ENCODE data around the gene BTBD1. TPM values are rescaled to one million over a fixed set of nuclear protein-coding genes. Genes with fewer than 3 reads are reported as not detected.

Gene BTBD1
- total RNA-seq, 6 donors from 2014 or later: 39.4 to 84.2 (median 57.4) TPM

- peaks cover 9 to 28% (median 13%) of the 10 kb centered on the region in 4 donors for H3K36me3 ChIP-seq
- H3K9me3 ChIP-seq: no peaks in the 10 kb centered on the region
- H3K27ac ChIP-seq: no peak overlapping the region
- H3K27me3 ChIP-seq: no peaks in the 10 kb centered on the region
- no peak for DNase-seq
- ATAC-seq (ENCODE audit: low FRiP score in 2 of 2): no peak
- WGBS, 2 donors: 70 to 83% methylated on average over 4 of the region's 4 CpGs
- H3K4me3 ChIP-seq: no peak overlapping the region
- no peak for TF ChIP-seq CTCF (IDR thresholded peaks at IDR 0.05)
- TF ChIP-seq POLR2AphosphoS5 (IDR thresholded peaks at IDR 0.05): no peak
- TF ChIP-seq POLR2A (IDR thresholded peaks at IDR 0.05): no peak
- no peak for TF ChIP-seq EP300 (IDR thresholded peaks at IDR 0.05)
- H3K4me1 ChIP-seq: no peaks in the 10 kb centered on the region
These were observed 73.9 kb downstream of the BTBD1 start for GRCh38 chr15:82993144-82993543.

- DNase-seq (no peak), ATAC-seq (ENCODE audit: low FRiP score in 2 of 2) (no peak)
- no peak for TF ChIP-seq CTCF (IDR thresholded peaks at IDR 0.05)
- TF ChIP-seq POLR2AphosphoS5 (IDR thresholded peaks at IDR 0.05): no peak
- no peak for TF ChIP-seq EP300 (IDR thresholded peaks at IDR 0.05)
- TF ChIP-seq POLR2A (IDR thresholded peaks at IDR 0.05): no peak
- H3K27me3 ChIP-seq: no peaks in the 10 kb centered on the region
- H3K27ac ChIP-seq: no peak overlapping the region
- peaks cover 0 to 1% (median 0%) of the 10 kb centered on the region in 4 donors for H3K4me1 ChIP-seq
- peaks cover 9 to 31% (median 13%) of the 10 kb centered on the region in 4 donors for H3K36me3 ChIP-seq
- 86 to 96% methylated on average over 3 of the region's 3 CpGs for WGBS, 2 donors
- no peak overlapping the region for H3K4me3 ChIP-seq
- no peaks in the 10 kb centered on the region for H3K9me3 ChIP-seq
These were observed 74.5 kb downstream of the BTBD1 start for GRCh38 chr15:82992436-82992998.

- Histone ChIP-seq H3K36me3 (peaks cover 7 to 27% (median 12%) of the 10 kb centered on the region in 4 donors), H3K27ac (peak overlapping the region; percentile 57 to 87 (median 86)), H3K4me1 (peaks cover 13 to 17% (median 16%) of the 10 kb centered on the region in 4 donors), H3K4me3 (peak overlapping the region; percentile 57 to 95 (median 83)), H3K27me3 (no peaks in the 10 kb centered on the region), H3K9me3 (no peaks in the 10 kb centered on the region)
- WGBS, 2 donors: 0% methylated on average over 10 to 12 of the region's 12 CpGs
- TF ChIP-seq POLR2AphosphoS5 (IDR thresholded peaks at IDR 0.05): no peak
- no peak for TF ChIP-seq CTCF (IDR thresholded peaks at IDR 0.05)
- TF ChIP-seq POLR2A (IDR thresholded peaks at IDR 0.05): peak in 1 of 4 donors; percentile 1
- DNase-seq (no peak), ATAC-seq (ENCODE audit: low FRiP score in 2 of 2) (peak in 1 of 2 donors; percentile 38)
These were observed 80.6 kb downstream of the BTBD1 start for GRCh38 chr15:82986442-82986780.

GRCh38 chr15:82985688-82986441, 81.2 kb downstream of the BTBD1 start, which contains the start of gene RAMAC:
TSS of gene RAMAC (plus strand) at chr15:82986210. CDS start at chr15:82989019, 2,809 bp downstream.
- peak within 1 kb of the TSS; percentile 57 to 87 (median 86) for H3K27ac ChIP-seq
- H3K4me1 ChIP-seq: peaks cover 13 to 17% (median 16%) of the 10 kb centered on the region in 4 donors
- TF ChIP-seq EP300 (IDR thresholded peaks at IDR 0.05) (peak in 1 of 4 donors; percentile 19), CTCF (IDR thresholded peaks at IDR 0.05) (peak in 1 of 6 experiments; percentile 17), POLR2A (IDR thresholded peaks at IDR 0.05) (peak in 3 of 4 donors; percentile 29 to 75 (median 63)), POLR2AphosphoS5 (IDR thresholded peaks at IDR 0.05) (peak; percentile 81 to 86)
- H3K4me3 ChIP-seq: peak within 1 kb of the TSS; percentile 57 to 95 (median 83)
- H3K9me3 ChIP-seq: no peaks in the 10 kb centered on the region
- ATAC-seq (ENCODE audit: low FRiP score in 2 of 2) (peak; percentile 93 to 99), DNase-seq (peak; percentile 88 to 95)
- peaks cover 3 to 23% (median 10%) of the 10 kb centered on the region in 4 donors for H3K36me3 ChIP-seq
- WGBS, 2 donors: 2 to 3% methylated on average over 21 to 38 of the region's 45 CpGs
- H3K27me3 ChIP-seq: no peaks in the 10 kb centered on the region

All from upper lobe of left lung (tissue), 6 donors.